ENCODE results near the gene CCT3.
A peak's percentile ranks its signal among the peaks of the same experiment; 100 is the strongest.
"Not testable (repeated sequence)": the region's sequence is repeated elsewhere in the genome, so short reads cannot be mapped to it uniquely, and the experiment has no call there.

Gene CCT3

GRCh38 chr1:156338180-156338976 lies at the start of gene CCT3, which contains the start of gene TSACC:
TSS of gene CCT3 (minus strand) at chr1:156338292. CDS start at chr1:156338184, 108 bp downstream.
TSS of gene TSACC (plus strand) at chr1:156338526. CDS start at chr1:156339758, 1,232 bp downstream.
- DNase-seq: peak; percentile 100

DNA sequence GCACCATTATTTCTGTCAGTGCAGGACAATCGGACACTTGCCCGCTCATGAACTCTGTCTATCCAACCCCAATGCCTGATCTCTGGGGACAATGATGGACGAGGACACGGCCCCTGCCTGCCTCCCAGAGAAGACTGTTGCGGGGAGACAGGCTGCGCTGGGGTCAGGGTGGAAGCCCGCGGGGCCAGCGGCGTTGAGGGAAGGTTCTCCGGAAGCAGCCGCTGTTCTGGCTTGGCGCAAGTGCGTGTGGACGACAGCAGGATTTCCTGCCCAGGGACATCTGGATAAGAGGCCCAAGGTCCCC lies 49.7 kb upstream of the CCT3 start:
- DNase-seq: no peak

GRCh38 chr1:156386949-156387869 lies 49.1 kb upstream of the CCT3 start:
- no peak for DNase-seq

- no peak for DNase-seq
Measured at GRCh38 chr1:156386134-156386901, 48.2 kb upstream of the CCT3 start.

DNA sequence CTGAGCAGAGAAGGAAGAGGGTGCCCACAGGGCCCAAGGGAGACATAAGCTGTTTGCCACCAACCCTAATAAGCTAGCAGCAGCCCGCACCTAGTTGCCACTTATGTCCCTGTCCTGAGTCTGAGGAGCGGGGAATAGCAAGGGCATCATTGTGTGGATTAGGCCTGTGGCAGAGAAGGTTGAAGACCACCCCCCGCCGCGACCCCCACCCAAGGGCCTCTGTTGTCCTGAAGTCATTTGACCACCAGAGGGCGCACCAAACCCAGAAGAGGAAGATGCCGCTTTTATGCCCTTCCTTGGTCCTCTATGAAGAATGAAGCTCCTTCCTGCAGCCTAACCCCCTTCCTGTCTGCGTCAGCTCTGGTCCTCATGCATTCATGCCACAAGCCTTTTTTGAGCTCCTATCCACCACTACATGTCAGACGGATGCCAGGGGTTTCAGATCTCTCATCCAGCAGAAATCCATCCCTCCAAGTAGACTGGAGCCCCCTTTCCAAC lies 47.5 kb upstream of the CCT3 start:
- DNase-seq: peak; percentile 73

DNA sequence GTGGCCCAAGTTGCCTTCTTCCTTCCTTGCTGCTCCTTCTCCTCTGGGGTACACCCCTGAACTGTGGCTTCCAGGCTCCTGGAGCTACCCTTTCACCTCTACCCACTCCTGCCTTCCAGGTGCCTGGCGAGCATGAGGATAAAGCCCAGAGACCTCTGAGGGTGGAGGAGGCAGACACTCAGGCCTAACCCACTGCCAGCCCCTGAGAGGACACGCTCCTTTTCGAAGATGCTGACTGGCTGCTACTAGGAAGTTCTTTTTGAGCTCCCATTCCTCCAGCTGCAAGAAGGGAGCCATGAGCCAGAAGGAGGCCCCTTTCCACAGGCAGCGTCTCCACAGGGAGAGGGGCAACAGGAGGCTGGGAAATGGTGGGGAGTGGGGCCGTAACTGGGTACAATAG lies 46.6 kb upstream of the CCT3 start:
- DNase-seq: no peak

GRCh38 chr1:156384007-156384406 lies 45.9 kb upstream of the CCT3 start:
- no peak for DNase-seq

DNA sequence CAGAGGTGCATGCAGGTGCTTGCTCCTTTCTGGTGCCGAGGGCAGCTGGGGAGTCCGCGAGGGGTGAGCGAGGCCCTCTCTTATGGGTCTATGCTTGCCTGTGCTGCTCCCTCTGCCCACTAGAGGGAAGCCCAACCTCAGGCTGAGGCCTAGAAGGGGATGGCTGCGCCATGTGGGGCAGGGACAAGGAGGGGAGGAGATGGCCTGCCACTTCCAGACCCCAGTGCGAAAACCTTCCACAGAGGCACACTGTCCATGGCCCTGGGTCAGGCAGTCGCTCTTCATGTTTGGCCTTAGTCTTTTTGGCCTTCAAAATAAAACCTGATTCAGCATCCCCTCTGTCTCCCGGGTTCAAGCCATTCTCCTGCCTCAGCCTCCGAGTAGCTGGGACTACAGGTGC lies 44.9 kb upstream of the CCT3 start:
- DNase-seq: peak; percentile 42

DNA sequence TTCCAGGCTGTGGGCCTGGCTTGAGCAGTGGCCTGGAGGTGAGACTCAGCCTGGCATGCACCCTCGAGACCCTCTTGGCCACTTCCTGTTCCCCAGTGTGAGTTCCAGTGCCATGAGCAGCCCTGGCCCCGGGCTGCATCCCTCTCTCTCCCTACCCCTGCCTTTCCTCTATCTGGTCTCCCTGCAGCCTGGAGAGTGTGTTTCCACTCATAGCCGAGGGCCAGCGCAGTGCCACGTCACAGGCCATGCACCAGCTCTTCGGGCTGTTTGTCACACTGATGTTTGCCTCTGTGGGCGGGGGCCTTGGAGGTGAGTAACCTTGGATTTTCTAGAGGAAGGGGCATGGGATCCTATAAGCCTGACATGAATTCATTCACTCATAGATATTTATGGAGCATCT lies 44.5 kb upstream of the CCT3 start:
- no peak for DNase-seq

DNA sequence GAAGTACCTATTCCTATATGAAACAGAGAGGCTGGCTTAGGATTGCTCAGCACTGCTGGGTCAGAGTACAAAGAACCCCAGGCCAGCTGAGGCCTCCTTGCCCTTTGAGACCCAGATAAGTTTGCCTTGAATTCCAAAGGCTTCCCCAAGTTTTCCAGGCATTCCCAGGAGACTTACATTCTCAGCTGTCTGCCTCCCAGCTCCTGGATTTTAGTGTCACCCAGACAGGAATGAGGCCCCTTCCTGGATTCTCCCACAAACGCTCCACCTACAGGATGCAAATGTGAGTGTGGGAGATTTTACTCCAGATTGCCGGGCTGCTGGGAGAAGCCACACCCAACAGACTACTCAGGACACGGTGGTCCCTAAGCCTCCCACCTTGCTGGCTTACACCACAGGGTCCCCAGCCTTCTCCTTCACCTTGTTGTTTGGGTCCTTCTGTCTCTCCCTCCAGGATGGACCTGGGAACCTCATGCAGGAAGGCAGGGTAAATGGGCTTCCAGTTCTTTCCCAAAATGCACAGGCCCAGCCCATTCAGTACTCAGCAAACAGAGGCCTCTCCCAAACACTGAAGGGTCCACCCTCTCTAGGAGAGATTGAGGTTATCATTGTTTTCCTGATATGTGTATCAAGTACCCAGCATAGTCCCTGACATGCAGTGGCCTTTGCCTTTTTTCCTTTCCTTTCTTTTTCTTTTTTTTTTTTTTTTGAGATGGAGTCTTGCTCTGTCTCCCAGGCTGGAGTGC lies 41.5 kb upstream of the CCT3 start:
- DNase-seq: peak; percentile 28

GRCh38 chr1:156378557-156378956 lies 40.5 kb upstream of the CCT3 start:
- no peak for DNase-seq

DNA sequence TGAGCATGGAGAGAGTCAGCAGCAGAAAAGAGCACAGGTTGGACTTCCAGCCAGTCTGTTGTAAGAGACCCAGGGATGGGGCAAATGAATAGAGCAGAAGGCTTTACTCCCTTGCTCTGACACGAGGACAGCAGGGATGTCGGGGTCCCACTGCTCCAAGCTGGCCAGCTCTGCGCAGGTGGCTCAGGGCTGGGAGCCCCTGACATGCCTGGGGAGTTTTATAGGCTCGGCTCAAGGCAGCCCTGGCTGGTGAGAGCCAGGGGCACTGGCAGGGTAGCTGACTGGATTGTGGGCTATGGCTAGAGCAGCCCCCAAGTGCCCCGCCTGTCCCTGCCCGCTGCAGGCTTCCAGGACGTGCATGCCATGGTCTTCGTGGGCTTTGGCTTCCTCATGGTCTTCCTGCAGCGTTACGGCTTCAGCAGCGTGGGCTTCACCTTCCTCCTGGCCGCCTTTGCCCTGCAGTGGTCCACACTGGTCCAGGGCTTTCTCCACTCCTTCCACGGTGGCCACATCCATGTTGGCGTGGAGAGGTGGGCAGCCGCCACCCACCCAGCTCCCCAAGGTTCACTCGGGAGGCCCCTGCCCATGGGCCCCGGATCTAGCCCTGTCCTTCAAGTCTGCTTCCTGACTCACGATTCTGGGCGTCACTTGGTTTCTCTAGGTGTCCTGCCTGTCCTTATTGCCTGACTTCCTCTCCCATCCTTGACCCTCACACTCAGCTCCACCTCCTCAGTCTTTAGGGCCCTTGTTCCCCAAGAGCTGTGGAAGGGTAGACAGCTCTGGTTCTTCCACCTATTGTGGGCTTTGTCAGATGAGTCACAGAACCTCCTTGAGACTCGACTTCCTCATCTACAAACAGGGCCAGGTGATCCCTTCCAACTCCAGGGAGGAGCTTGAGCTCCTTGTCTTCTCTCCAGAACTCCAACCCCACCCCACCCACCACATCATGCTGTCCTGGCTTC lies 39.1 kb upstream of the CCT3 start:
- no peak for DNase-seq

DNA sequence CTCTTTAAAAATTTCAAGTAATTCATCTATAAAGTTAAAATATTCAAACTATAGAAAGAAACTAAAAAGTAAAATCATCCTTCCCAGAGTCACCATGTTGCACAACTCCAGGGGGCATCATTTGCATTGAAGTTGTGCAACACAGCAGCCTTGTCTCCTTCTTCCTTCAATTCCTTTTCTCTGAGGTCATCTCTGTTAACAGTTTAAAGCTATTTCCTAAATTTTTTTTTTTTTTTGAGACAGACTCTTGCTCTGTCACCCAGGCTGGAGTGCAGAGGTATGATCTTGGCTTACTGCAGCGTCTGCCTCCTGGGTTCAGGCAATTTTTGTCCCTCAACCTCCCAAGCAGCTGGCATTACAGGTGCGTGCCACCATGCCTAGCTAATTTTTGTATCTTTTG lies 38.1 kb upstream of the CCT3 start:
- peak; percentile 58 for DNase-seq

DNA sequence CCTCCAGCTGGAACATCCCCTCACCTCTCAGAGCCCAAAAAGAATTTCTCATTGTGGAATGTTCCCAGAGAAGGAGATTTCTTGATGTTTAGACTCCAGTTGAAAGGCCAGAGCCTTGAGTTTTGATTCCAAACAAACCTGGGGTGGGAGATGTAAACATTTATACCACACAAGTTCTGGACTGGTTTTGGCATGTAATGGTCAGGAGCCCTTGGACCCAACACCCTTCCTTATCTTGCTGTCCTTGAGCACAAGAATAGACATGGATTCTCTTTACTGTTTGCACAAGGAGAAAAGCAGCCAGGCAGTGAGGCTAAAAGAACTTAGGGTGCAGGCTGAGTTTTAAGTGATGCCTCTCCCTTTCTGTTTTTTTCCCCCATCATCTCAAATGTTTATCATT lies 35.5 kb upstream of the CCT3 start:
- no peak for DNase-seq

- DNase-seq: no peak
Measured at GRCh38 chr1:156372876-156373275, 34.8 kb upstream of the CCT3 start.

- peak; percentile 70 for DNase-seq
Measured at GRCh38 chr1:156372265-156372586, 34.1 kb upstream of the CCT3 start.

DNA sequence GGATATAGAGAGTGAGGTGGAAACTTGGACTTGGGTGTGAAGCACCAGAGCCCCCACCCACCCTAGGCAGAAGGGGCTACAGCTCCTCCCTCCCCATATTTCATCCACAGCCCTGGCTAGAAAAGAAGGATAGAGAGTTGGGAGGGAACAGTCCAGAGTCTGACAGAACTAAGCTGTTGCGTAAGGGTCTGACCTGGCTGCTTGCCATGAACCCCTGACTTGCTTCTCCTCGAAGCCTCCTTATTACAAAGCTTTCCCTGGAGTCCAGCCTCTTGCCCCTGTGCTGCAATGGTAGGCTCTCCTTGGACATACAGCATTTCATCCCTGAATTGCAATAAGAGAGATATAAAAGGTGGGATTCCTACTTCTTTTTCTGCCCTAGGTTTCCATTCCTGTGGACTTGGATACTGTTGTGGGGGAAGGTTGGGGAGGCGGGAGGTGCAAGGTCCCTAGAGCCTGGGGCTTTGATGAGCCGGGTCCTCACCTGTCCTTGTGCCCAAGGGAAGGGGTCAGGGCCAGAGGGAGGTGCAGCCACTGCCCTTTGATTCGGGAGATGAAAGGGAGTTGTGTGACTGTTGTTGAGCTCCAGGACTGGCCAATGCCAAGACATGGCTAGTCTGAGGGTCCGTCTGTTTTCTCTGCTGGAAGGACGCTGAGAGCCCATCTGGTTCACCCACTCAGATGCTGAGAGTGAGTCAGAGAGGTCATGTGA lies 33.6 kb upstream of the CCT3 start:
- DNase-seq: peak; percentile 37

DNA sequence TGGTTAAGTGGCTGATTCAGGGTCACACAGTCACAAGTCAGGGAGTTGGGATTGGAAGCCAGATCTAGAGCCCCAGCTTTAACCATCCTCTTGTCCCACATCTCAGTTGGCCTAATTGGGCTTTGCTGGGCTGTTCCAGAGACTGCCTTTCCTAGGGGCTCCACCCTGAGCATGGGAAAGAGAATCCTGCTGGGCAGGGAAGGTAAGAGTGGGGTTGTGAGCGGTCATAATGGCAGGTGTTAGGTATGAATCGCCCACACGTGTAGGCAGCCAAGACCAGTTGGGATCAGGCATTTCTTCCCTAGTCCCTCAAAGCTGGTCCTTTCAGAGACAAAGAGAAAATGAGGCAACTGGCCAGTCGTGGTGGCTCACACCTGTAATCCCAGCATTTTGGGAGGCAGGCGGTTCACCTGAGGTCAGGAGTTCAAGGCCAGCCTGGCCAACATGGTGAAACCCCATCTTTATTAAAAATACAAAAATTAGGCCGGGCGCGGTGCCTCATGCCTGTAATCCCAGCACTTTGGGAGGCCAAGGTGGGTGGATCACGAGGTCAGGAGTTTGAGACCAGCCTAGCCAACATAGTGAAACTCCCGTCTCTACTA lies 31.7 kb upstream of the CCT3 start:
- DNase-seq: not testable (repeated sequence)

DNA sequence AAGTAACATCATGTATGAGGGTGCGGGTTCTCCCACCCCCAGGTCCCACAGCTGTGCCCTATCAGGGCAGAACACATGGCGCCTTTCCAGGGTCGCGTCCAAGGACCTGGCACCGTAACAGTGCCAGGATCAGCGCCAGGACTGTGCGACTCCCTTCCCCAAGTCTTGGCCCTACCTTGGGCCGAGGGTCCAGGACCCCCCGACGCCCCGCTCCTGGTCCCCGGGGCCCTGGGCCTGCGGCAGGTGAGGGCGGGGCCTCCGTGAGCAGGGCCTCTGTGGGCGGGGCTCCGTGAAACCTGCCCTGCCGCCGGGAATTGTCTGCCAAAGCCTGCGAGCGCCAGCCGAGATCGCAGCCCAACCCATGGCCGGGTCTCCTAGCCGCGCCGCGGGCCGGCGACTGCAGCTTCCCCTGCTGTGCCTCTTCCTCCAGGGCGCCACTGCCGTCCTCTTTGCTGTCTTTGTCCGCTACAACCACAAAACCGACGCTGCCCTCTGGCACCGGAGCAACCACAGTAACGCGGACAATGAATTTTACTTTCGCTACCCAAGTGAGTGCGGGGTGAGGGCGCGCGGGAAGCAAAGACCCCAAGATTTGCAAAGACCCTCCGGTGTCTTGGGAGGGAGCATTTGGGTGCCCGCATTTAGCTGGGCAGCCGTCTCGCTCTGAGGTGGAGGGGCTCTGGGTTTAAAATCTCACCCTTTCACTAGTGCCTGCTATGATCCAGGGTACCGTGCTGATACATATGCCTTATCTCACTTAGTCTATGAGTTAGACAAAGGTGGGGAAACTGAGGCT lies 31.0 kb upstream of the CCT3 start, which contains the start of gene RHBG:
Gene RHBG, plus strand, starts transcription at position 323 of the 796 bp plus-strand sequence. Its CDS starts 39 bp downstream, at position 362.
- DNase-seq: no peak
